Stimulated activated CD8-positive, alpha-beta memory T cell treated with anti-CD3 and anti-CD28 coated beads, Interleukin-4, amount 100 ng/mL, for 48 hours (primary cell): ENCODE measurements around the gene TMEM259.

Experiments used
- DNase-seq: peaks from one replicate; pipeline ENCODE4 v3.0.0-alpha.2; 2020

The TMEM259 gene

GRCh38 chr19:1020868-1021425, at the start of gene TMEM259:
Gene TMEM259 (minus strand): TSS chr19:1021123. CDS start chr19:1020996, 127 bp downstream.
- peak; percentile 97 for DNase-seq

DNA sequence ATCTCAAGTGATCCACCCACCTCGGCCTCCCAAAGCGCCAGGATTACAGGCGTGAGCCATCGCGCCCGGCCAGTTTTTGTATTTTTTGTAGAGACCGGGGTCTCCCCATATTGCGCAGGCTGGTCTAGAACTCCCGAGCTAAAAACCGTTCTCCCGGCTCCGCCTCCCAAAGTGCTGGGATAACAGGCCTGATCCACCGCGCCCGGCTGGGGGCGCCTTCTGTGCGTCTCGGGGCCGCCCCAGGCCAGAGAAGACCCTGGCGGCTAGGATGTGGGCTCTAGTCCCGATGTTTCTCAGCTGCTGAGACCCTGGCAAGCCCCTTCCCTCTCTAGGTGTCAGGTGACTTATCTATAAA, 49.6 kb upstream of the TMEM259 start:
- no peak for DNase-seq

GRCh38 chr19:1069009-1069779, 48.3 kb upstream of the TMEM259 start:
- DNase-seq, result peak; percentile 71

DNA sequence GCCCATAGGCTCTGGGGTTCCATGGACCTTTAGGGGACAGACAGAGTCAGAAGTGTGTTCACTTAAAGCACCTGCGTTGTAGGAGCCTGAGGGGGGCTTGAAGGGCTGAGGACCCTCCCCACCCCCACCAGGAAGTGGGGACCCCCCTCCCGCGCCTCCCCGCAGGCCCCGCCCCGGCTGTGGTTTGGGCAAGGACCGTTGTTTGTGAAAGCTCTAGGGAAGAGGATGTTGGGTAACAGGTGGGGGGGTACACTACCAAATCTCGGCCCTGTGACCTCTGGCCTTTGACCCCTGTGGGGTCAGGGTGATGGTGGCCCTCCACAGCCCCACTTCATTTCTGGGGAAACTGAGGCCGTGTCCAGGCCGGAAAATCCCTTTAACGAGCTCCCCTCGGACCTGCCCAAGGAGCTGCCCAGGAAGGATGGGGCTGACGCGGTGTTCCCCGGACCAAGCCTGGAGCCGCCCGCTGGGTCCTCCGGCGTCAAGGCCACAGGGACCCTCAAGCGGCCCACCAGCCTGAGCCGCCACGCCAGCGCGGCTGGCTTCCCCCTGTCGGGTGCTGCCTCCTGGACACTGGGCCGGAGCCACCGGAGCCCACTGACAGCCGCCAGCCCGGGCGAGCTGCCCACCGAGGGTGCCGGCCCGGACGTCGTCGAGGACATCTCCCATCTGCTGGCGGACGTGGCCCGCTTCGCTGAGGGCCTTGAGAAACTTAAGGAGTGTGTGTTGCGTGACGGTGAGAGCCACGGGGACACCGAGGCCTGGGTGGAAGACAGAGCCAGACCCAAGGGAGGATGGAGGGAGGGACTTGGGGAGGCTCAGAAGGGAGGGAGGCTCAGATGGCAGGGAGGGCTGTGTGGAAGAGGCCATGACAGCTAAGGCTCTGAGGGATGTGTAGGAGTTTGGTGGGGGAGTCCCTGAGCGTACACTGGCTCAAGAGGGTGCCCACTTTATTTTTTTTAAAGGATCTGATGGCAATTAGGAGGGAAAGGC, 47.4 kb upstream of the TMEM259 start:
- peak; percentile 78 for DNase-seq

GRCh38 chr19:1067341-1067957, 46.5 kb upstream of the TMEM259 start:
- no peak for DNase-seq

DNA sequence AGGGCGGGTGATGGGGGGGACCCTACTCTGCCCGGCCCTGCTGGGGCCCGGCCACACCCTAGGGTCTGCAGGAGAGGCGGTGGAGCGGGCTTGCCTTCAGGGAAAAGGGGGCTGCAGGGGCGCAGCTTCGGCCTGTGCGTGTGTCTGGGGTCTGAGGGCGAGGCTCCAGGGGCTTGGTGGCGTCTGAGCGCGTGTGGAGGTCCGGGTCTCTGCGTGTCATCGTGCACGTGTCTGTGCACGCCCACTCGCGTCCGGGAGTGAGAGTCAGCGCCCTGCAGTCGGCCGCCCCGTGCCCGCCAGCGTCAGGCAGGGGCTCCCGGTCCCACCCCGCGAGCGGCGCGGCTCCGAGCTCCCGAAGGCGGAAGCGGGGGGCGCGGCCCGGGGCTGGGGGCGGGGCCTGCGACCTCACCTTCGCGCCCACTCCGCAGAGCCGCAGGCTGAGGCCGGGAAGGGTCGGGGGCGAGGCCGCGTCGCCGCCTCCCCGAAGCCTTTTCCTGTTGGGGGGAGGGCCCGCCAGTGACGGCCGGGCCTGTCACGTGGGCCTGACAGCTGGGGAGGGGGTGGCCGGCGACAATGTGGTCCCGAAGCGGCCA, 45.9 kb upstream of the TMEM259 start, which contains the start of gene ARHGAP45:
ARHGAP45 (plus strand) TSS at position 420 of the 593 bp plus-strand sequence. CDS start 239 bp downstream, outside the sequence.
- DNase-seq, result peak; percentile 86

DNA sequence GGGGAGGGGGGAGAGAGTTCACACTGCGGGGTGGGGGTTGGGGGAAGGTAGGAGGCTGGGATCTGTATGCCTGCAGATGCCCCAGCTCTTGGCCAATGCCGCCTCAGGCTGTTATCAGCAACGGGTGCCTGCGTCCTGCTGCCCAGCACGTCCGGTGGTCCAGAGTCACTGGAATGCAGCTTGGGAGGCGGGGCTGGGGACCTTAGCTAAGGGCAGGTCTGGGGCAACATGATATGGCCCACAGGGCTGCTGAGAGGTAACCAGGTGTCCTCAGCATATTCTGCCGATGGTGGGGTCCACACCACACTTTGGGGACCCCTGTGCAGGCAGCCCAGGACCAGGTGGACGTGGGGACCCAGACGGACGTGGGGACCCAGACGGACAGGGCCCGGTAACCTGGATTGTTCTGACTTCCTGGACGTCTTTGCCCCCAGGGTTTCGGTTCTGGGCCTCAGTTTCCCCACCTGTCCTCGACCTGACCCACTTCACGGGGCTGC, 45.4 kb upstream of the TMEM259 start:
- no peak for DNase-seq

- no peak for DNase-seq
These were observed 44.7 kb upstream of the TMEM259 start for GRCh38 chr19:1065606-1066109.

GRCh38 chr19:1064661-1065605, 44.0 kb upstream of the TMEM259 start:
- peak; percentile 81 for DNase-seq

DNA sequence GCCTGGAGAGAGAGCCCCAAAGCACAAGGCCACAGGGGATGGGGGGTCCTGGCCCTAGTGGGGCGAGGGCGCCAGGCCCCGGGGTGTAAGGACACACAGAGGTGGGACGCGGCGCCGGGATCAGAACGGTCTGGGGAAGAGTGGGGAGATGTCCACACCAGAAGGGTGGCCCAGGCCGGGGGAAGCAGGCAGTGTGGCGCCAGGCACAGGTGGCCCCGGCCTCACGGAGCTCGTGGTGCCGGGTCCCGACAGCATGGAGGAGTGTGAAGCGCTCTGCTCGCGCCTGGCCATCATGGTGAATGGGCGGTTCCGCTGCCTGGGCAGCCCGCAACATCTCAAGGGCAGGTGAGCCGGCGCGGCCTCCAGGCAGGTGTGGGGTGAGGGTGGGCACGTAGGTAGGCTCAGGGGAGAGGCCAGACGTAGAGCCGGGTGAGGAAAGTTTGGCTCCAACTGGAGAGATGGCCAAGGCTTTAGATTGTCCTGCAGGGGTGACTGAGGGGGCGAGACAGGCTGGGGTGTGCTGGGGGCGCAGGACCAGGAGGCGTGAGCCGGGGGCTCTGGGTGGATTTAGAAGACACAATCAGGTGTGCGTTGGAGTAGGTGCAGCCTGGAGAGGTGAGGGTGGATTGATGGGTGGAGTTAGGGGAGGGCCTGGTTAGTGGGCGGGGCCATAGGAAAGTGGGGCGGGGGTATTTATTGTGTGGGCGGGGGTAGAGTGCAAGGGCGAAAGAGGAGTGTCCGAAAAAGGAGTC, 43.2 kb upstream of the TMEM259 start:
- DNase-seq, result no peak

GRCh38 chr19:1063030-1063908, 42.3 kb upstream of the TMEM259 start:
- DNase-seq, result peak; percentile 82

- DNase-seq, result peak; percentile 71
These were observed 41.6 kb upstream of the TMEM259 start for GRCh38 chr19:1062387-1063029.

DNA sequence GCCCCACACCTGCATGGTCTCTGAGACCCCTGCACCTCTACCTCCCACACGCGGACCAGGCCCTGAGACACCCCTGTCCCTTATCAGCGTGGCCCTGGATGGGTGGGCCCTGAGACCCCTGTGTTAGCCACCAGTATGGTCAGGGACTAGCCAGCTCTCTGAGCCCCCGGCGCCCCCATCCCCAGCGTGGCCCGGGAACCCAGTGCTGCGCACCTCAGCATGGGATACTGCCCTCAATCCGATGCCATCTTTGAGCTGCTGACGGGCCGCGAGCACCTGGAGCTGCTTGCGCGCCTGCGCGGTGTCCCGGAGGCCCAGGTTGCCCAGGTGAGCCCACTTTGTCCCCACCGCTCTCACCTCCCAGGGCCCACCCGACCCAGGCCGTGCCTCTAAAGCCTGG, 41.1 kb upstream of the TMEM259 start:
- no peak for DNase-seq

GRCh38 chr19:1060689-1061088, 39.8 kb upstream of the TMEM259 start:
- no peak for DNase-seq

- no peak for DNase-seq
These were observed 37.2 kb upstream of the TMEM259 start for GRCh38 chr19:1058112-1058511.

DNA sequence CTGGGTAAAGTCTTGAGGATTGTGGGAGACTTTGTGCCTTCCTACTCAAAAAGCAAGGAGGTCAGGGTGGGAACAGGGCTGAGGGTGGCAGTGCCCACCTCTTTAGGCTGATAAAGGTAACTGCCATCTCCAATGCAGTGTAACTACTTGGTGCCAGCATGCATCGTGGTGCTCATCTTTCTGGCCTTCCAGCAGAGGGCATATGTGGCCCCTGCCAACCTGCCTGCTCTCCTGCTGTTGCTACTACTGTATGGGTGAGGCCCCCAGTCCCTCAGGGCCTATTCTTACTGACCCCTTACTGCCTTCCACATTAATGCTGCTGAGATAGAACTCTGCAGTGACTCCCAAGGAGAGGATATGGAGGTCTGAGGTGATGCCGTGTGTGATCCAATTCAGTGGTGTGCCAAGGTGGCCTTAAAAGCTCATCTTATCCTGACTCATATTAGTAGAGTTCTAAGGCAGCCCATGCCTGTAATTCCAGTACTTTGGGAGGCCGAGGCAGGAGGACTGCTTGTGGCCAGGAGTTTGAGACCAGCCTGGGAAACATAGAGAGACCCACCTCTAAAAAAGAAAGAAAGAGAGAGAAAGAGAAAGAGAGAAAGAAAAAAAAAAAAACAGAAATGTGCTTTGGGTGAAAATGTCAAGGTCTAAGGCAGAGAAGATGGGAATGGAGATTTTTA, 36.4 kb upstream of the TMEM259 start:
- DNase-seq, result no peak

DNA sequence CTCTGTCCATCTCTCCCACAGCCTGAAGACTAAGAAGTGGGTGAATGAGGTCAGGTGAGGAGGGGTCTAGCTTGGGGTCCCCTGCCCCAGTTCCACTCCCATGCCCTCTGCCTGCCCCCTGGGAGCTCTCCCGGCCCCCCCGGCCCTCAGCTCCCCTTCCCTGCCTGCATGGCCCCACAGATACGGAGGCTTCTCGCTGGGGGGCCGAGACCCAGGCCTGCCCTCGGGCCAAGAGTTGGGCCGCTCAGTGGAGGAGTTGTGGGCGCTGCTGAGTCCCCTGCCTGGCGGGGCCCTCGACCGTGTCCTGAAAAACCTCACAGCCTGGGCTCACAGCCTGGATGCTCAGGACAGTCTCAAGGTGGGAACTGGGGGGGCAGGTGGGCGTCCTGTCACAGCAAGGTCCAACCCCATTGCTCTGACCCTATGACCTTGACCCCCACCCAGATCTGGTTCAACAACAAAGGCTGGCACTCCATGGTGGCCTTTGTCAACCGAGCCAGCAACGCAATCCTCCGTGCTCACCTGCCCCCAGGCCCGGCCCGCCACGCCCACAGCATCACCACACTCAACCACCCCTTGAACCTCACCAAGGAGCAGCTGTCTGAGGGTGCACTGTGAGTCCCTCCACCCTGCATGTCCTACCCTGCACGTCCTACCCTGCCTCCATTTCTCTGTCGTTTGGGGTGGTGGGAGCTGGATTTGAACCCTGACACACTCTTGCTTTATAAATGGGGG, 35.1 kb upstream of the TMEM259 start:
- no peak for DNase-seq
